Body of pancreas (tissue), 4 donors: ENCODE measurements around the gene DISP3. TPM values are rescaled to one million over a fixed set of nuclear protein-coding genes. Genes with fewer than 3 reads are reported as not detected.

Experiments used
- ATAC-seq: fragments of 150-250 bp; one replicate; pipeline ENCODE4 v1.9.1; 2016
- DNase-seq, 4 donors: peaks; one replicate each; pipeline ENCODE4 v3.0.0-alpha.2; 2019
- H3K27ac ChIP-seq, 4 donors: fragments of 200-600 bp; sonication (generic); 1 replicate in 3 of 4; 2 replicates in 1 of 4; pipeline versions ENCODE4 v1.5.1 to v1.6.1; 2016 to 2019; ENCODE audit warnings: mild to moderate bottlenecking in 1 of 4, mixed read lengths in 1 of 4, moderate library complexity in 1 of 4
- H3K27me3 ChIP-seq, 2 donors: fragments of 200-600 bp; sonication (generic); one replicate each; pipeline ENCODE4 v1.6.0; 2016; ENCODE audit warnings: mild to moderate bottlenecking in 1 of 2
- H3K36me3 ChIP-seq, 2 donors: fragments of 200-600 bp; sonication (generic); replicated peaks in 1 of 2; 2 replicates each; pipeline ENCODE4 v1.5.1; 2016; ENCODE audit warnings: low read depth in 2 of 2; ENCODE audit not compliant: insufficient read depth in 1 of 2
- H3K4me1 ChIP-seq: fragments of 200-600 bp; sonication (generic); one replicate; pipeline ENCODE4 v1.6.0; 2016
- H3K4me3 ChIP-seq, 2 donors: fragments of 200-600 bp; sonication (generic); 1 replicate in 1 of 2; 2 replicates in 1 of 2; pipeline ENCODE4 v1.5.1; 2016 to 2019
- H3K9me3 ChIP-seq, 3 donors: fragments of 200-600 bp; sonication (generic); 1 replicate in 2 of 3; 2 replicates in 1 of 3; pipeline ENCODE4 v1.5.1; 2016
- POLR2A ChIP-seq, 3 donors: fragments of 450-650 bp; IDR thresholded peaks; one replicate each; pipeline ENCODE4 v1.6.1; 2016; ENCODE audit warnings: antibody characterized with exemption in 3 of 3, mild to moderate bottlenecking in 2 of 3
- WGBS, 2 donors: methylation state at CpG; one replicate each; pipeline ENCODE4 v1.1.5; 2017; 5-methylcytosine and 5-hydroxymethylcytosine counted together
- intact Hi-C: fragments of 100-400 bp; cut with DNase I; formaldehyde crosslinking; loops from one replicate; pipeline ENCODE4 v1.15.1; 2023
- total RNA-seq, 2 donors: library from RNA; depleted of rRNA; stranded (reverse); fragments of >200 nt; gene quantifications; one replicate each; pipeline ENCODE4 v1.1.0, GENCODE V29; 2016
- TF ChIP-seq, protein P1 (sequence below), 7 experiments: fragments of 450-650 bp in 4 of 7; fragments of 200-600 bp in 3 of 7; sonication (generic) in 3 of 7; IDR thresholded peaks; one replicate each; pipeline ENCODE4 v1.5.1; 2016 to 2019; ENCODE audit warnings: antibody characterized with exemption in 7 of 7

DISP3 gene
- total RNA-seq, 2 donors from 2014 or later, result 0.33 TPM; not detected in 1

DNA sequence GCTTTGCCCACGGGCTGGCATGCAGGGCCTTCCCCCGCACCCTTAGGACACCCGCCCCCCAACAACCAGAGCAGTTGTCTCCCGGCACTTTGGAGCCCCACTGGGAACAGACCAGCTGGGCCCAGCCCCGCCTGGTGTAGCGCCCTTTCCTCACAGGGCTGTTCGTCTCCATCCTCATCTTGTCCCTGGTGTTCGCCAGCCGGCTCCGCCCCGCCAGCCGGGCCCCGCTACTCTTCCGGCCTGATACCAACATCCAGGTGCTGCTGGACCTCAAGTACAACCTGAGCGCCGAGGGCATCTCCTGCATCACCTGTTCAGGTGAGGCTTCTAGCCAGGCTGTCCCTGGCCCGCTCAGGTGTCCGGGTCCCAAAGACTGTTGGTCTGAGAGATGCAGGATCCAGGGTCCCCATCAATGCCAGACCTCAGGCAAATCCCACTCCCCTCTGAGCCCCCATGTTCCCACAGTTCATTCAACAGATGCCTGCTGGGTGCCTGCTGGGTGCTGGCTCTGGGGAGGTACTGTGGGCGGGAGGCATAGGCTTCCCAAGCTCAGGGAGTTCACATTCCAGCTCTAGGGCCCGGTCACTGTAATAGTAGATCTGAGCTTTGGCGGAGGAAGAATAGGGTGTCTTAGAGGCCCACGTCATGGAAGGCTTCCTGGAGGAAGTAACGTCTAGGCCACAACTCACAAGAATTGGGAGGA lies 41.7 kb downstream of the DISP3 start:
- Histone ChIP-seq H3K27me3 (no peaks in the 10 kb centered on the region), H3K9me3 (no peaks in the 10 kb centered on the region), H3K4me1 (no peaks in the 10 kb centered on the region), H3K27ac (no peak overlapping the region), H3K4me3 (no peak overlapping the region), H3K36me3 (no peaks in the 10 kb centered on the region)
- WGBS, 2 donors, result 79 to 83% methylated on average over 18 to 21 of the region's 23 CpGs
- DNase-seq, result no peak
- no peak for ATAC-seq
- TF ChIP-seq POLR2A (IDR thresholded peaks at IDR 0.05), result no peak
- intact Hi-C loops, result no loop called here

DNA sequence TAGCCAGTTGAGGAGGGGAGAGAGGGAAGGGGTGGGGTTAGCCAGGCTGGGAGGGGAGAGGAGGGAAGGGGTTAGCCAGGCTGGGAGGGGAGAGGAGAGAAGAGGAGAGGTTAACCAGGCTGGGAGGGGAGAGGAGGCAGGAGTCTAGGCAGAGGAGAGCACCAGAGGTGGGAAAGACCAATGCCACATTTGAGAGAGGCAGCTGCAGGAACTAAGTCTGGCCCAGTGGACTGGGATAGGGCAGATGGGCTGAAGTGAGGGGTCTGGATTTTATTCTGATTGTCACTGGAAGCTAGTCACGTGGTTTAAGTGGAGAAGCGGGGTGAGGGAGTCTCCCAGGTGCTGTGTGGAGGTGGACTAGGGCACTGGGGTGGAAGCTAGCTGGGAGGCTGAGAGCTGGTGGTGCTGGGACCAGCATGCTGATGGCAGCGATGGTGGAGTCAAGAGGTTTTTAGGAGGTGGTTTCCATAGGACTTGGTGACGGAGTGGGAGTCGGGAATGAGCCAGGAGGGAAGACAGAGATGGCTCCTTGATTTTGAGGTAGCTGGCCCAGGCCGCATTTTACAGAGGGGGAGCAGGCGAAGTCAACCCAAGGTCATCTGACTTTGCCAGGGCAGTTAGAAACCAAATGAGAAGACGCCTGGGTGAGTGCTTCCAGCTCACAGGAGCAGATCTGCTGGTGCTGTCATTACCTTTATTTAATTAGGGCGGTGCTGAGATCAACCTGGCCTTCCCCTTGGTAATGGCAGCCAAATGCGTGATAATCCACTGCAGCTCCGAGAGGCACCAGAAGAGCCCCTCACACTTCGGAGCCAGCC lies 42.8 kb downstream of the DISP3 start:
- no peak overlapping the region for H3K27ac ChIP-seq
- no peak for DNase-seq
- no peaks in the 10 kb centered on the region for H3K4me1 ChIP-seq
- TF ChIP-seq, protein P1, sequence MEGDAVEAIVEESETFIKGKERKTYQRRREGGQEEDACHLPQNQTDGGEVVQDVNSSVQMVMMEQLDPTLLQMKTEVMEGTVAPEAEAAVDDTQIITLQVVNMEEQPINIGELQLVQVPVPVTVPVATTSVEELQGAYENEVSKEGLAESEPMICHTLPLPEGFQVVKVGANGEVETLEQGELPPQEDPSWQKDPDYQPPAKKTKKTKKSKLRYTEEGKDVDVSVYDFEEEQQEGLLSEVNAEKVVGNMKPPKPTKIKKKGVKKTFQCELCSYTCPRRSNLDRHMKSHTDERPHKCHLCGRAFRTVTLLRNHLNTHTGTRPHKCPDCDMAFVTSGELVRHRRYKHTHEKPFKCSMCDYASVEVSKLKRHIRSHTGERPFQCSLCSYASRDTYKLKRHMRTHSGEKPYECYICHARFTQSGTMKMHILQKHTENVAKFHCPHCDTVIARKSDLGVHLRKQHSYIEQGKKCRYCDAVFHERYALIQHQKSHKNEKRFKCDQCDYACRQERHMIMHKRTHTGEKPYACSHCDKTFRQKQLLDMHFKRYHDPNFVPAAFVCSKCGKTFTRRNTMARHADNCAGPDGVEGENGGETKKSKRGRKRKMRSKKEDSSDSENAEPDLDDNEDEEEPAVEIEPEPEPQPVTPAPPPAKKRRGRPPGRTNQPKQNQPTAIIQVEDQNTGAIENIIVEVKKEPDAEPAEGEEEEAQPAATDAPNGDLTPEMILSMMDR (IDR thresholded peaks at IDR 0.05), result no peak
- TF ChIP-seq POLR2A (IDR thresholded peaks at IDR 0.05), result no peak
- H3K9me3 ChIP-seq, result no peaks in the 10 kb centered on the region
- WGBS, 2 donors, result 82 to 83% methylated on average over 11 to 12 of the region's 12 CpGs
- ATAC-seq, result no peak
- intact Hi-C loops, result no loop called here
- H3K4me3 ChIP-seq, result no peak overlapping the region
- no peaks in the 10 kb centered on the region for H3K27me3 ChIP-seq
- H3K36me3 ChIP-seq, result no peaks in the 10 kb centered on the region

DNA sequence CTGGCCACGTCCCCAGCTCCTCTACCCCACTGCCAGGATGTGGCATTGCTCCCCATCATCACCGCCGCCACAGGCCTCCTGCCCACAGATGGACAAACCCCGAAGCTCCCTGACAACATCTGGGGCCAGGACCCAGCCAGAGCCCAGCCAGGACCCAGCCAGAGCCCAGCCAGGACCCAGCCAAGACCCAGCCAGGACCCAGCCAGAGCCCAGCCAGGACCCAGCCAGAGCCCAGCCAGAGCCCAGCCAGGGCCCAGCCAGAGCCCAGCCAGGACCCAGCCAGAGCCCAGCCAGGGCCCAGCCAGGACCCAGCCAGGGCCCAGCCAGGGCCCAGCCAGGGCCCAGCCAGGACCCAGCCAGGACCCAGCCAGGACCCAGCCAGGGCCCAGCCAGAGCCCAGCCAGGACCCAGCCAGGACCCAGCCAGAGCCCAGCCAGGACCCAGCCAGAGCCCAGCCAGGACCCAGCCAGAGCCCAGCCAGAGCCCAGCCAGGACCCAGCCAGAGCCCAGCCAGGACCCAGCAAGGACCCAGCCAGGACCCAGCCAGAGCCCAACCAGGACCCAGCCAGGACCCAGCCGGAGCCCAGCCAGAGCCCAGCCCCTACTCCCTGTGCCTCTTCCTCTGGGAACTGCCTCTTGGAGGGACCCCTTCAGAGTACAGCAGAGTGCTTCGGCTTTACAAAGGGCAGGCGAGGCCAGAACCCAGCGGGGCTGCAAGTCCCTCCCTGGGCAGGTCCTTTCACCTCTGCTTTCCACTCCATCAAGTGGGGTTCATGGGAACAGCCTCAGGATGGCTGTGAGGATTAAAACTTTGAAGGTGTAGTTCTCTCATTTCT lies 43.7 kb downstream of the DISP3 start:
- H3K36me3 ChIP-seq, result no peaks in the 10 kb centered on the region
- H3K27me3 ChIP-seq, result no peaks in the 10 kb centered on the region
- intact Hi-C loops, result no loop called here
- no peaks in the 10 kb centered on the region for H3K9me3 ChIP-seq
- DNase-seq (no peak), ATAC-seq (no peak)
- no peak for TF ChIP-seq POLR2A (IDR thresholded peaks at IDR 0.05)
- TF ChIP-seq, protein P1 (IDR thresholded peaks at IDR 0.05), result no peak
- no peak overlapping the region for H3K27ac ChIP-seq
- no peak overlapping the region for H3K4me3 ChIP-seq
- 73 to 76% methylated on average over 6 to 8 of the region's 8 CpGs for WGBS, 2 donors
- no peaks in the 10 kb centered on the region for H3K4me1 ChIP-seq

DNA sequence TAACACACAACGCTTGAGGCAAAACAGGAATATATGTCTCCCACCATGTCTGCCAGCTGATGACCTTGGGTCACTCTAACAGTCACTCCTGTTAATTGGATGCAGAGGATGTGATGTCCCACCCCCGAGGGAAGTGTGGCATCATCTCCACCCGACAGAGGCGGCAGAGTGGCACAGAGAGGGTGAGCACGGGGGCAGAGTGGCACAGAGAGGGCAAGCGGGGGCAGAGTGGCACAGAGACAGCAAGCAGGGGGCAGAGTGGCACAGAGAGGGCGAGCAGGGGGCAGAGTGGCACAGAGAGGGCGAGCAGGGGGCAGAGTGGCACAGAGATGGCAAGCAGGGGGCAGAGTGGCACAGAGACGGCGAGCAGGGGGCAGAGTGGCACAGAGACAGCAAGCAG lies 44.3 kb downstream of the DISP3 start:
- ATAC-seq (no peak), DNase-seq (no peak)
- no peak for TF ChIP-seq POLR2A (IDR thresholded peaks at IDR 0.05)
- TF ChIP-seq, protein P1 (IDR thresholded peaks at IDR 0.05), result no peak
- Histone ChIP-seq H3K27ac (no peak overlapping the region), H3K4me3 (no peak overlapping the region), H3K9me3 (no peaks in the 10 kb centered on the region), H3K27me3 (no peaks in the 10 kb centered on the region), H3K36me3 (no peaks in the 10 kb centered on the region), H3K4me1 (no peaks in the 10 kb centered on the region)
- intact Hi-C loops, result no loop called here
- 51 to 61% methylated on average over 10 of the region's 10 CpGs for WGBS, 2 donors
